Liver (tissue), 9 donors: ENCODE measurements around the gene PHB1. TPM values are rescaled to one million over a fixed set of nuclear protein-coding genes. Genes with fewer than 3 reads are reported as not detected.

ENCODE experiments used
- DNase-seq: peaks from one replicate; pipeline ENCODE4 v3.0.0-alpha.2; 2017; ENCODE audit warnings: low spot score
- H3K27ac ChIP-seq, 2 donors: one replicate each; pipeline ENCODE4 v1.7.0; 2013; ENCODE audit warnings: inconsistent platforms in 2 of 2, low read length in 2 of 2, control low read depth in 1 of 2, low read depth in 1 of 2, mild to moderate bottlenecking in 1 of 2
- H3K27me3 ChIP-seq, 4 donors: one replicate each; pipeline versions ENCODE4 v1.6.1 to v1.7.0; 2013; ENCODE audit warnings: low read length in 3 of 4, inconsistent platforms in 1 of 4, mild to moderate bottlenecking in 1 of 4, moderate library complexity in 1 of 4; ENCODE audit not compliant: control insufficient read depth in 4 of 4, insufficient read depth in 4 of 4
- H3K36me3 ChIP-seq, 4 donors: one replicate each; pipeline versions ENCODE4 v1.6.1 to v1.7.0; 2013; ENCODE audit warnings: low read length in 3 of 4, mild to moderate bottlenecking in 3 of 4, low read depth in 1 of 4, moderate library complexity in 1 of 4; ENCODE audit not compliant: control insufficient read depth in 4 of 4, insufficient read depth in 3 of 4
- H3K4me1 ChIP-seq, 4 donors: one replicate each; pipeline versions ENCODE4 v1.6.1 to v1.7.0; 2013; ENCODE audit warnings: low read length in 3 of 4, mild to moderate bottlenecking in 3 of 4, moderate library complexity in 1 of 4; ENCODE audit not compliant: control insufficient read depth in 4 of 4, insufficient read depth in 4 of 4
- H3K4me3 ChIP-seq, 3 donors: one replicate each; pipeline versions ENCODE4 v1.6.1 to v1.7.0; 2013; ENCODE audit warnings: low read length in 3 of 3, control low read depth in 1 of 3, low read depth in 1 of 3, mild to moderate bottlenecking in 1 of 3
- H3K9ac ChIP-seq, 2 donors: one replicate each; pipeline ENCODE4 v1.7.0; 2013; ENCODE audit warnings: low read length in 2 of 2, mild to moderate bottlenecking in 2 of 2, moderate library complexity in 2 of 2, control low read depth in 1 of 2, low read depth in 1 of 2
- H3K9me3 ChIP-seq, 4 donors: one replicate each; pipeline versions ENCODE4 v1.6.1 to v1.7.0; 2013; ENCODE audit warnings: low read length in 3 of 4; ENCODE audit not compliant: control insufficient read depth in 4 of 4
- CTCF ChIP-seq: fragments of 150-350 bp; IDR thresholded peaks from 2 replicates; pipeline ENCODE4 v1.5.1; 2017; ENCODE audit warnings: improper control_type of control experiment, low read depth, low read length; ENCODE audit not compliant: missing input control
- EGR1 ChIP-seq, 2 donors: IDR thresholded peaks; 2 replicates each; pipeline ENCODE4 v1.6.1; 2016 to 2018; ENCODE audit warnings: antibody characterized with exemption in 2 of 2, low read depth in 2 of 2
- FOXA1 ChIP-seq: IDR thresholded peaks from 2 replicates; pipeline ENCODE4 v1.6.1; 2016; ENCODE audit warnings: antibody characterized with exemption
- FOXA2 ChIP-seq: IDR thresholded peaks from 2 replicates; pipeline ENCODE4 v1.6.1; 2016; ENCODE audit warnings: antibody characterized with exemption
- GABPA ChIP-seq, 2 donors: IDR thresholded peaks in 1 of 2; conservative IDR thresholded peaks in 1 of 2; 2 replicates each; pipeline ENCODE4 v1.6.1; 2016; ENCODE audit warnings: antibody characterized with exemption in 2 of 2, mild to moderate bottlenecking in 1 of 2, moderate library complexity in 1 of 2
- HNF4A ChIP-seq, 2 donors: conservative IDR thresholded peaks; 2 replicates each; pipeline ENCODE4 v1.6.1; 2016; ENCODE audit warnings: antibody characterized with exemption in 2 of 2, mild to moderate bottlenecking in 2 of 2
- HNF4G ChIP-seq: IDR thresholded peaks from 2 replicates; pipeline ENCODE4 v1.6.1; 2016; ENCODE audit warnings: antibody characterized with exemption
- JUND ChIP-seq, 2 donors: IDR thresholded peaks; 2 replicates each; pipeline ENCODE4 v1.6.1; 2016; ENCODE audit warnings: antibody characterized with exemption in 2 of 2
- MAX ChIP-seq: IDR thresholded peaks from 2 replicates; pipeline ENCODE4 v1.6.1; 2016; ENCODE audit warnings: antibody characterized with exemption
- NR2F2 ChIP-seq: IDR thresholded peaks from 2 replicates; pipeline ENCODE4 v1.6.1; 2016; ENCODE audit warnings: antibody characterized with exemption
- RXRA ChIP-seq, 2 donors: IDR thresholded peaks; 2 replicates each; pipeline ENCODE4 v1.6.1; 2017 to 2018; ENCODE audit warnings: antibody characterized with exemption in 2 of 2, mild to moderate bottlenecking in 1 of 2
- SP1 ChIP-seq: IDR thresholded peaks from 2 replicates; pipeline ENCODE4 v1.6.1; 2018; ENCODE audit warnings: antibody characterized with exemption, mild to moderate bottlenecking
- TAF1 ChIP-seq: conservative IDR thresholded peaks from 2 replicates; pipeline ENCODE4 v1.6.1; 2016; ENCODE audit warnings: antibody characterized with exemption, mild to moderate bottlenecking
- YY1 ChIP-seq: IDR thresholded peaks from 2 replicates; pipeline ENCODE4 v1.6.1; 2016; ENCODE audit warnings: antibody characterized with exemption, mild to moderate bottlenecking
- ZBTB33 ChIP-seq: IDR thresholded peaks from 2 replicates; pipeline ENCODE4 v1.6.1; 2016; ENCODE audit warnings: antibody characterized with exemption
- WGBS: extraction: QIAGEN DNeasy Blood & Tissue Kit; methylation state at CpG from one replicate; pipeline ENCODE4 v1.1.7; 2013; 5-methylcytosine and 5-hydroxymethylcytosine counted together
- polyA plus RNA-seq, 2 donors: library from polyadenylated mRNA; stranded (reverse) in 1 of 2; unstranded in 1 of 2; fragments of 200-250 nt in 1 of 2; fragments of >200 nt in 1 of 2; fragmentation: Nextera tagmentation in 1 of 2; extraction: Ambion mirVana in 1 of 2; gene quantifications; one replicate each; pipeline versions ENCODE4 v1.2.1 to v1.2.3, GENCODE V29; 2013 to 2015
- total RNA-seq, 2 donors: library from RNA; depleted of rRNA; stranded (reverse); fragments of >200 nt; gene quantifications; one replicate each; pipeline ENCODE4 v1.2.3, GENCODE V29; 2014
- donor health status: healthy.
- donor health status: healthy.
- donor health status: healthy.
- donor health status: healthy.
- donor health status: healthy.

PHB1 gene
- total and polyA plus RNA-seq, 4 donors, result 52.5 to 149 (median 98.5) TPM

DNA sequence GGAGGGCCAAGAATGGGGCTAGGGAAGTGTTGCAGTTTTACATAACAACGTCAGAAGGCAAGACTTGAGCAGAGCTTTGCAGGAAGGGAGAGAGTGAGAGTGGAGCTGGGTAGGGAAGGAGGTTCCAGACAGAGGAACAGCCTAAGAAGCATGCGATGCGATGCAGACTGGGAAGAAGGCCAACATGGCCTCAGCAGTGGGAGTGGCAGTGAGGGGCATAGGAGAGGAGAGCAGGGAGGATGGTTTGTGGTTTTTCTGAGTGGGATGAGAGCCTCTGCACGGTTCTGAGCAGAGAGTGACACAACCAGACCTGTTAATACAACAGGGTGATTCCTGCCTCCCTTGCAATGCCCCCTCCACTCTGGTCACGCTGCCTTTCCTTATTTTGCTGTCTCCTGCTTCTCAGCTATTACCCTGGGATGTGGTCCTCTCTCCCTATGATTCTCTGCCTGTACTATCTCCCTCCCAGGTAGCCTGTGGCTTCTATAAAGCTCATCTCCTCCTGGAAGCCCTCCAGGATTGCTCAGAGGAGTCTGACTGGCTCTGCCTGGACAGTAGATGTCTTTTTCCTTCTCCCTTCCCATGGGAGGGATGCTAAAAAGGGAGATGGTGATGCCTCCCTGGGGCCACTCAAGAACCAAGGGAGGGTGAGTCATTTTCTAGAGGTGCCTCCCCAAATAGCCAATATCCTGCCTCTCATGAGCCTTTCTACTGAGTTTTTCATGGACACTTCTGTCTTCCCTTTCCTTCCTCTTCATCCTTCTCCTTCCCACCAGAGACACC lies 41.7 kb upstream of the PHB1 start:
- WGBS, result 50% methylated on average over 5 of the region's 5 CpGs
- Histone ChIP-seq H3K9ac (no peak overlapping the region), H3K27ac (no peak overlapping the region), H3K4me3 (no peak overlapping the region), H3K27me3 (peaks cover 0 to 18% (median 2%) of the 10 kb centered on the region in 4 donors), H3K4me1 (no peaks in the 10 kb centered on the region), H3K36me3 (no peaks in the 10 kb centered on the region), H3K9me3 (no peaks in the 10 kb centered on the region)
- no peak for TF ChIP-seq NR2F2
- no peak for TF ChIP-seq SP1
- TF ChIP-seq HNF4A (conservative IDR thresholded peaks at IDR 0.05), result no peak
- no peak for TF ChIP-seq EGR1 (IDR thresholded peaks at IDR 0.05; ENCODE audit: low read depth in 2 of 2)
- no peak for DNase-seq

DNA sequence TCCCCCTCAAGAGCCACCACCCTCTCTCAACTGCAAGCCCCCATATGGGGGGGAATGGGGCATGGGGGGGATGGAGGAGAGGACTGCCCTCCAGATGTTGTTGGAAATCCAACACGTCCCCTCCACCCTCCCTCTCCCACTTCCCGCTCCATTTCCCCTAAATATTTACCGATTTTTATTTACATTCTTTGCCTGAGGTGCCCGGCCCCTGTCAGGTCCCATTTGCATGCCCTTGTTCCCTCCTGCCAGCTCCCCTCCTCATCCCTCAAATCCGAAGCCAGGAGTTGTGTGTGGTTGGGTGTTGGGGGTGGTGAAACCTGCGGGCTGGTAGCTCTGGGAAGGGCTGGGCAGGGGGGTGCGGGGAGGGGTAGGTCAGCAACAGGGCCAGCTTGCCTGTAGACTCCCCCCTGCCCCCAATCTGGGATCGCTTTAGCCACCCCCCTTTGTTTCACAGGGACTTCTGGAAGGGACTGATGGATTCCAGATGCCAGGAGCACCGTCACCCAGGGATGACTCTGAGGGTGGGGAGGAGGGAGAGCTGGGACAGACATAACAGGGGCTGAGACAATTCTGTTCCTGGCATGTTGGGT lies 40.7 kb upstream of the PHB1 start:
- Histone ChIP-seq H3K27ac (no peak overlapping the region), H3K27me3 (peaks cover 0 to 18% (median under 1%) of the 10 kb centered on the region in 4 donors), H3K4me3 (no peak overlapping the region), H3K4me1 (no peaks in the 10 kb centered on the region), H3K9ac (no peak overlapping the region), H3K36me3 (no peaks in the 10 kb centered on the region), H3K9me3 (no peaks in the 10 kb centered on the region)
- no peak for DNase-seq
- 61% methylated on average over 9 of the region's 9 CpGs for WGBS
- TF ChIP-seq JUND (IDR thresholded peaks at IDR 0.05), result no peak
- TF ChIP-seq YY1, result no peak
- no peak for TF ChIP-seq FOXA1
- no peak for TF ChIP-seq CTCF
- no peak for TF ChIP-seq RXRA (IDR thresholded peaks at IDR 0.05)
- no peak for TF ChIP-seq MAX
- no peak for TF ChIP-seq HNF4A (conservative IDR thresholded peaks at IDR 0.05)
- no peak for TF ChIP-seq FOXA2
- no peak for TF ChIP-seq GABPA (IDR thresholded peaks at IDR 0.05 in 1 of 2, conservative IDR thresholded peaks at IDR 0.05 in 1 of 2)
- no peak for TF ChIP-seq EGR1 (IDR thresholded peaks at IDR 0.05; ENCODE audit: low read depth in 2 of 2)
- TF ChIP-seq ZBTB33, result no peak
- TF ChIP-seq HNF4G, result no peak
- TF ChIP-seq TAF1, result no peak
